ENCODE measurements around the gene PANX2. TPM values are rescaled to one million over a fixed set of nuclear protein-coding genes. Genes with fewer than 3 reads are reported as not detected.

Gene PANX2
- total RNA-seq, 1 donor from 2014 or later: 0.88 TPM

DNA sequence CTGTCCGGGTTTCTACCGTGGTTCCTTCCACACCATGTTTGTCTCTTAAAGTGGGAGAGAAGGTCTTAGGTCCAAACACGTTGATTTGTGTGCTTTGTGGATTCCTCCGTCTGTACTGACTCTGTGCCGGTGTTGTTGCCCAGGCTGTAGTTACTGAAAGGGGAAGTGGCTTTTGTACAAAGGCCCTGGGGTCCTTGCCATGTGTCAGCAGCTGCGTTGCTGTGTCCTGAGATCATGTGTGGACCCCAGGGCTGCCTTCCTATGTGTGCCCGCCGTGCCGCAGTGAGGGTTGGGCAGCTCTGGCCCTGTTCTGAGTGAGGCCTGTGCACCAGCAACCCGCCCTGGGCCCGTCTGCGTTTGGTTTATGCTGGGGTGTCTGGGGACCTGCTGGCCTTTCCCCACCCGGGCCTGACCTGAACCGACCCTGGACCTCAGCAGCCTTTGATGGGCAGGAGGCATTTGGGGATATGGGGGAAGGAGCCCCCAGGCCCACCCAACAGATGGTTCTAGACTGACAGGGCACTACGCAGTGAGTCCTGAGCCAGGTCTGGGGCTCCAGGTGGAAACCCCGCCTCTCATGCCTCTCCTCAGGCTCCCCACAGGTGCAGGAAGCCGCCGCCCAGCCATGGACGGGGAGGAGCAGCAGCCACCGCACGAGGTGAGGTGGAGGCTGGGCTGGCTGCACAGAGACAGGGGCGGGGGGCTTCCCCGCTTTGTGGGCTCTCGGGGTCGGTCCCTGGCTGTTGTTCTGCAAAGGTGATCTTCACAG, 22.1 kb downstream of the PANX2 start:
- Histone ChIP-seq H4K20me1 (ENCODE audit: low read depth) (peaks cover 46% of the 10 kb centered on the region), H3K36me3 (no peaks in the 10 kb centered on the region), H3K4me1 (no peaks in the 10 kb centered on the region), H3K27me3 (no peaks in the 10 kb centered on the region), H3K9me3 (ENCODE audit: low read depth) (no peaks in the 10 kb centered on the region), H3K79me2 (ENCODE audit: low read depth) (peaks cover 9% of the 10 kb centered on the region), H3F3A (ENCODE audit: low read depth) (no peaks in the 10 kb centered on the region), H2AFZ (replicated peaks) (no peak overlapping the region), H3K4me2 (no peak overlapping the region), H3K4me3 (no peak overlapping the region), H3K27ac (no peak overlapping the region), H3K9ac (no peak overlapping the region)
- TF ChIP-seq CTCF (IDR thresholded peaks at IDR 0.05) (no peak), EZH2phosphoT487 (IDR thresholded peaks at IDR 0.05) (no peak), EZH2 (IDR thresholded peaks at IDR 0.05) (no peak)
- peaks cover 4% of the 10 kb centered on the region for H3K4me1 Mint-ChIP-seq
- H3K36me3 Mint-ChIP-seq: peaks cover 5% of the 10 kb centered on the region
- no peak overlapping the region for H3K27ac Mint-ChIP-seq
- H3K4me3 Mint-ChIP-seq: no peak overlapping the region
- no peak for DNase-seq (ENCODE audit: low spot score)
- no peaks in the 10 kb centered on the region for H3K27me3 Mint-ChIP-seq (ENCODE audit: insufficient read depth, low read depth)
- no peaks in the 10 kb centered on the region for H3K9me3 Mint-ChIP-seq

- Histone ChIP-seq H3K4me2 (no peak overlapping the region), H2AFZ (replicated peaks) (no peak overlapping the region), H3K36me3 (no peaks in the 10 kb centered on the region), H3K9me3 (ENCODE audit: low read depth) (no peaks in the 10 kb centered on the region), H3K4me1 (no peaks in the 10 kb centered on the region), H4K20me1 (ENCODE audit: low read depth) (peaks cover 40% of the 10 kb centered on the region), H3K27me3 (no peaks in the 10 kb centered on the region), H3K9ac (no peak overlapping the region), H3K27ac (no peak overlapping the region), H3K4me3 (no peak overlapping the region), H3F3A (ENCODE audit: low read depth) (peaks cover under 1% of the 10 kb centered on the region), H3K79me2 (ENCODE audit: low read depth) (peaks cover 9% of the 10 kb centered on the region)
- H3K4me1 Mint-ChIP-seq: peaks cover 4% of the 10 kb centered on the region
- H3K9me3 Mint-ChIP-seq: no peaks in the 10 kb centered on the region
- no peak overlapping the region for H3K27ac Mint-ChIP-seq
- H3K36me3 Mint-ChIP-seq: peaks cover 5% of the 10 kb centered on the region
- no peak overlapping the region for H3K4me3 Mint-ChIP-seq
- TF ChIP-seq EZH2 (IDR thresholded peaks at IDR 0.05) (no peak), EZH2phosphoT487 (IDR thresholded peaks at IDR 0.05) (no peak), CTCF (IDR thresholded peaks at IDR 0.05) (no peak)
- no peak for DNase-seq (ENCODE audit: low spot score)
- no peaks in the 10 kb centered on the region for H3K27me3 Mint-ChIP-seq (ENCODE audit: insufficient read depth, low read depth)
These were observed 23.1 kb downstream of the PANX2 start for GRCh38 chr22:50193621-50194020.

DNA sequence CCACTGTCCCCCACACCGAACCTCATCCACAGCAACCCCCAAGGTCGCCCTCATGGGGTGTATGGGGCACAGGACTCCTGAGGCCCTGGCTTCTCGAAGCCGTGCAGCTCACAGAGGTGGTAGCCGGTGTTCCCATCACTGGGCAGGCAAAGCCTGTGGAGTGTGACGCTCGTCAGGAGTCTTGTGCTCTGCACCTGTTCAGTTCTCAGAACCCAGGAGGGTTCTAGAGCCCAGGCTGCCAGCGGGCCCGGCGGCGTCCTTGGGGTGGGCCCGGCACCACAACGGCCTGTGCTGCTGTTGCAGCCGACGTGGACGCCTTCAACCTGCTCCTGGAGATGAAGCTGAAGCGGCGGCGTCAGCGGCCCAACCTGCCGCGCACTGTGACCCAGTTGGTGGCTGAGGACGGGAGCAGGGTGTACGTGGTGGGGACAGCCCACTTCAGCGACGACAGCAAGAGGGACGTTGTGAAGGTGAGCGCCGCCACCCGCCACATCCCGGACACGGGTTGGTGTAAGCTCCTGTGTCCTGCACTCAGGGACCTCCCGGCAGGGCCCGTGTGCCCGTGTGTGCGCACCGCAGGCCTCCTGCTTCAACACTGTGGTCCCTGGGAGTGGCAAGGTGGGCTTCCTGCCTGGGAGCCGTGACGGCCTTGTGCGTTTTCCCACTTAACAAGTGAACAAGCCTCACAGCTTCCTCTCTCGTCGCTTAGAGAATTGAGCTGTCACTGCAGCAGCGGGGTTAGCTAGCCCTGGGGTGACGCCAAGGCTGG, 23.7 kb downstream of the PANX2 start:
- DNase-seq (ENCODE audit: low spot score): no peak
- Mint-ChIP-seq H3K36me3 (peaks cover 5% of the 10 kb centered on the region), H3K4me3 (no peak overlapping the region), H3K9me3 (no peaks in the 10 kb centered on the region), H3K27me3 (ENCODE audit: insufficient read depth, low read depth) (no peaks in the 10 kb centered on the region), H3K27ac (no peak overlapping the region), H3K4me1 (peaks cover 4% of the 10 kb centered on the region)
- peaks cover 40% of the 10 kb centered on the region for H4K20me1 ChIP-seq (ENCODE audit: low read depth)
- peaks cover 9% of the 10 kb centered on the region for H3K79me2 ChIP-seq (ENCODE audit: low read depth)
- H3F3A ChIP-seq (ENCODE audit: low read depth): peaks cover 7% of the 10 kb centered on the region
- no peaks in the 10 kb centered on the region for H3K36me3 ChIP-seq
- no peak overlapping the region for H3K27ac ChIP-seq
- H3K27me3 ChIP-seq: no peaks in the 10 kb centered on the region
- H3K4me3 ChIP-seq: no peak overlapping the region
- H3K4me1 ChIP-seq: no peaks in the 10 kb centered on the region
- no peaks in the 10 kb centered on the region for H3K9me3 ChIP-seq (ENCODE audit: low read depth)
- no peak overlapping the region for H2AFZ ChIP-seq (replicated peaks)
- H3K4me2 ChIP-seq: no peak overlapping the region
- TF ChIP-seq EZH2phosphoT487 (IDR thresholded peaks at IDR 0.05) (no peak), CTCF (IDR thresholded peaks at IDR 0.05) (no peak), EZH2 (IDR thresholded peaks at IDR 0.05) (no peak)
- no peak overlapping the region for H3K9ac ChIP-seq

All from neural progenitor cell (in vitro differentiated cells).